WTC11 (cell line): ENCODE results near the gene DCLK1. TPM values are rescaled to one million over a fixed set of nuclear protein-coding genes. Genes with fewer than 3 reads are reported as not detected.

Experiments used
- ATAC-seq: fragments of 200-7000 bp; cut with Tn5 transposase; 2 replicates; pipeline ENCODE4 v1.10.0; 2021; ENCODE audit warnings: mild to moderate bottlenecking, moderate library complexity
- CTCF ChIA-PET: fragments of 300-600 bp; sonication (Branson Sonifier 250); formaldehyde crosslinking; loops from one replicate; lab custom pipeline; 2021; ENCODE audit warnings: antibody characterized with exemption; lab: Charles Lee
- POLR2A ChIA-PET: fragments of 350-600 bp; sonication (Branson Sonifier 250); formaldehyde crosslinking; loops from one replicate; lab custom pipeline; 2021; ENCODE audit warnings: antibody characterized with exemption; lab: Charles Lee
- DNase-seq: peaks from one replicate; pipeline ENCODE4 v3.0.0; 2021; ENCODE audit warnings: low spot score
- H3K27ac Mint-ChIP-seq: 2 replicates; pipeline ENCODE4 v1.8.0; 2021; ENCODE audit warnings: mixed read lengths
- H3K27me3 Mint-ChIP-seq: 2 replicates; pipeline ENCODE4 v1.8.0; 2021; ENCODE audit warnings: low read depth, mild to moderate bottlenecking, moderate library complexity, mixed read lengths
- H3K36me3 Mint-ChIP-seq: 2 replicates; pipeline ENCODE4 v1.8.0; 2021; ENCODE audit warnings: mixed read lengths
- H3K4me1 Mint-ChIP-seq: 2 replicates; pipeline ENCODE4 v1.8.0; 2022; ENCODE audit warnings: mixed read lengths
- H3K4me3 Mint-ChIP-seq: 2 replicates; pipeline ENCODE4 v1.8.0; 2021; ENCODE audit warnings: mild to moderate bottlenecking, moderate library complexity, mixed read lengths
- H3K9me3 Mint-ChIP-seq: 2 replicates; pipeline ENCODE4 v1.8.0; 2021; ENCODE audit warnings: mixed read lengths
- AR ChIP-seq: fragments of 250-450 bp; sonication (Bioruptor Pico); IDR thresholded peaks from 2 replicates; pipeline ENCODE4 v1.9.0; 2021; ENCODE audit warnings: mild to moderate bottlenecking
- ATF1 ChIP-seq: sonication (generic); formaldehyde crosslinking; IDR thresholded peaks from 2 replicates; pipeline ENCODE4 v1.8.1; 2023; ENCODE audit warnings: mild to moderate bottlenecking, moderate library complexity, missing genetic modification reagents
- ATF2 ChIP-seq: sonication (generic); formaldehyde crosslinking; IDR thresholded peaks from 2 replicates; pipeline ENCODE4 v1.8.1; 2022; ENCODE audit warnings: low read depth, missing genetic modification reagents, borderline replicate concordance
- ATF6 ChIP-seq: sonication (generic); formaldehyde crosslinking; IDR thresholded peaks from 2 replicates; pipeline ENCODE4 v1.8.1; 2023; ENCODE audit warnings: mild to moderate bottlenecking, missing genetic modification reagents
- CREB1 ChIP-seq: sonication (generic); formaldehyde crosslinking; IDR thresholded peaks from 2 replicates; pipeline ENCODE4 v1.8.0; 2023; ENCODE audit warnings: mild to moderate bottlenecking, missing genetic modification reagents
- EMX1 ChIP-seq: fragments of 250-450 bp; sonication (Bioruptor Pico); IDR thresholded peaks from 2 replicates; pipeline ENCODE4 v1.8.0; 2021; ENCODE audit warnings: mild to moderate bottlenecking
- ERG ChIP-seq: fragments of 250-450 bp; sonication (Bioruptor Pico); IDR thresholded peaks from 2 replicates; pipeline ENCODE4 v1.8.0; 2021; ENCODE audit warnings: mild to moderate bottlenecking
- ESRRA ChIP-seq: sonication (generic); formaldehyde crosslinking; IDR thresholded peaks from 2 replicates; pipeline ENCODE4 v1.8.1; 2022; ENCODE audit warnings: mild to moderate bottlenecking, missing genetic modification reagents, borderline replicate concordance
- ETV6 ChIP-seq: sonication (generic); formaldehyde crosslinking; IDR thresholded peaks from 2 replicates; pipeline ENCODE4 v1.8.1; 2022; ENCODE audit warnings: mild to moderate bottlenecking, missing genetic modification reagents
- FOXJ3 ChIP-seq: sonication (generic); formaldehyde crosslinking; IDR thresholded peaks from 2 replicates; pipeline ENCODE4 v1.9.0; 2021; ENCODE audit warnings: missing genetic modification reagents, mild to moderate bottlenecking, borderline replicate concordance
- FOXK1 ChIP-seq: sonication (generic); formaldehyde crosslinking; IDR thresholded peaks from 2 replicates; pipeline ENCODE4 v1.8.0; 2022; ENCODE audit warnings: mild to moderate bottlenecking, moderate library complexity, missing genetic modification reagents
- FOXP4 ChIP-seq: sonication (generic); formaldehyde crosslinking; IDR thresholded peaks from 2 replicates; pipeline ENCODE4 v1.8.0; 2022; ENCODE audit warnings: mild to moderate bottlenecking, missing genetic modification reagents
- GABPB1 ChIP-seq: sonication (generic); formaldehyde crosslinking; IDR thresholded peaks from 2 replicates; pipeline ENCODE4 v1.8.1; 2023; ENCODE audit warnings: mild to moderate bottlenecking, missing genetic modification reagents
- IRF2 ChIP-seq: sonication (generic); formaldehyde crosslinking; IDR thresholded peaks from 2 replicates; pipeline ENCODE4 v1.8.0; 2022; ENCODE audit warnings: low read depth, missing genetic modification reagents, borderline replicate concordance
- JUN ChIP-seq: sonication (generic); formaldehyde crosslinking; IDR thresholded peaks from 2 replicates; pipeline ENCODE4 v1.8.0; 2023; ENCODE audit warnings: mild to moderate bottlenecking, missing genetic modification reagents
- MXD4 ChIP-seq: fragments of 250-450 bp; sonication (Bioruptor Pico); IDR thresholded peaks from 2 replicates; pipeline ENCODE4 v1.8.0; 2021; ENCODE audit warnings: mild to moderate bottlenecking, moderate library complexity, borderline replicate concordance
- MYBL2 ChIP-seq: sonication (generic); formaldehyde crosslinking; IDR thresholded peaks from 2 replicates; pipeline ENCODE4 v1.8.1; 2023; ENCODE audit warnings: mild to moderate bottlenecking, moderate library complexity, missing genetic modification reagents
- SP1 ChIP-seq: sonication (generic); formaldehyde crosslinking; conservative IDR thresholded peaks from 2 replicates; pipeline ENCODE4 v1.8.1; 2022; ENCODE audit warnings: missing genetic modification reagents
- TEAD1 ChIP-seq: sonication (generic); formaldehyde crosslinking; IDR thresholded peaks from 2 replicates; pipeline ENCODE4 v1.8.0; 2022; ENCODE audit warnings: mild to moderate bottlenecking, missing genetic modification reagents
- ZNF121 ChIP-seq: sonication (generic); formaldehyde crosslinking; IDR thresholded peaks from 2 replicates; pipeline ENCODE4 v1.8.0; 2023; ENCODE audit warnings: missing genetic modification reagents
- ZNF219 ChIP-seq: sonication (generic); formaldehyde crosslinking; IDR thresholded peaks from 2 replicates; pipeline ENCODE4 v1.8.0; 2023; ENCODE audit warnings: missing genetic modification reagents, mild to moderate bottlenecking, borderline replicate concordance
- ZNF317 ChIP-seq: sonication (generic); formaldehyde crosslinking; IDR thresholded peaks from 2 replicates; pipeline ENCODE4 v1.8.1; 2023; ENCODE audit warnings: low read depth, mild to moderate bottlenecking, moderate library complexity, missing genetic modification reagents, borderline replicate concordance
- ZNF396 ChIP-seq: fragments of 250-450 bp; sonication (Bioruptor Pico); IDR thresholded peaks from 2 replicates; pipeline ENCODE4 v1.8.0; 2021; ENCODE audit warnings: mild to moderate bottlenecking, moderate library complexity, borderline replicate concordance
- total RNA-seq: library from RNA; stranded (reverse); gene quantifications from 3 replicates; pipeline ENCODE4 v1.2.3, GENCODE V29; 2021

DCLK1 gene
- total RNA-seq, 1 experiment from 2014 or later: 18.5 TPM

GRCh38 chr13:36101157-36101556, 30.0 kb downstream of the DCLK1 start:
- Mint-ChIP-seq H3K4me1 (peaks cover 3% of the 10 kb centered on the region), H3K27me3 (no peaks in the 10 kb centered on the region), H3K4me3 (no peak overlapping the region), H3K9me3 (no peaks in the 10 kb centered on the region), H3K36me3 (no peaks in the 10 kb centered on the region), H3K27ac (no peak overlapping the region)
- ChIA-PET POLR2A (no interaction called here), CTCF (no interaction called here)
- ATAC-seq: no peak
- TF ChIP-seq ATF1 (CRISPR knock-in tag) (no peak), ZNF219 (CRISPR knock-in tag) (no peak), MXD4 (CRISPR knock-in tag) (no peak), EMX1 (CRISPR knock-in tag) (no peak), ZNF317 (CRISPR knock-in tag) (no peak), ATF6 (no peak), ERG (CRISPR knock-in tag) (no peak), TEAD1 (CRISPR knock-in tag) (no peak), MYBL2 (CRISPR knock-in tag) (no peak), AR (CRISPR knock-in tag) (no peak), FOXP4 (CRISPR knock-in tag) (no peak), ETV6 (no peak), IRF2 (CRISPR knock-in tag) (no peak)
- DNase-seq: no peak

- H3K27ac Mint-ChIP-seq: no peak overlapping the region
- H3K4me1 Mint-ChIP-seq: peaks cover 3% of the 10 kb centered on the region
- no peak overlapping the region for H3K4me3 Mint-ChIP-seq
- POLR2A ChIA-PET: no interaction called here
- CTCF ChIA-PET: interaction anchor here (2.9 kb wide), 1 partner anchor 12 kb away, joined by 9 read pairs; no protein-coding TSS in a partner anchor
- H3K36me3 Mint-ChIP-seq: no peaks in the 10 kb centered on the region
- H3K9me3 Mint-ChIP-seq: no peaks in the 10 kb centered on the region
- DNase-seq: no peak
- no peak for ATAC-seq
- no peaks in the 10 kb centered on the region for H3K27me3 Mint-ChIP-seq
- TF ChIP-seq ESRRA (no peak), ZNF121 (CRISPR knock-in tag) (no peak), ZNF396 (CRISPR knock-in tag) (no peak), CREB1 (CRISPR knock-in tag) (no peak), MXD4 (CRISPR knock-in tag) (no peak), GABPB1 (CRISPR knock-in tag) (no peak), MYBL2 (CRISPR knock-in tag) (no peak), ATF6 (no peak), SP1 (CRISPR knock-in tag) (no peak), FOXK1 (no peak), JUN (CRISPR knock-in tag) (no peak), FOXJ3 (CRISPR knock-in tag) (no peak), ZNF317 (CRISPR knock-in tag) (no peak), ETV6 (no peak), ERG (CRISPR knock-in tag) (no peak), ATF2 (CRISPR knock-in tag) (no peak)
Observed at GRCh38 chr13:36098080-36098479, 33.1 kb downstream of the DCLK1 start.
